NOMO-1 (cell line): ENCODE measurements around the gene ERN1.
"Not testable (repeated sequence)": the region's sequence is repeated elsewhere in the genome, so short reads cannot be mapped to it uniquely, and the experiment has no call there.

ENCODE experiments used
- DNase-seq, 2 experiments: peaks; one replicate each; lab custom pipeline; 2025; ENCODE audit not compliant: unreplicated experiment in 2 of 2; lab: John Stamatoyannopoulos, UW

Gene ERN1

DNA sequence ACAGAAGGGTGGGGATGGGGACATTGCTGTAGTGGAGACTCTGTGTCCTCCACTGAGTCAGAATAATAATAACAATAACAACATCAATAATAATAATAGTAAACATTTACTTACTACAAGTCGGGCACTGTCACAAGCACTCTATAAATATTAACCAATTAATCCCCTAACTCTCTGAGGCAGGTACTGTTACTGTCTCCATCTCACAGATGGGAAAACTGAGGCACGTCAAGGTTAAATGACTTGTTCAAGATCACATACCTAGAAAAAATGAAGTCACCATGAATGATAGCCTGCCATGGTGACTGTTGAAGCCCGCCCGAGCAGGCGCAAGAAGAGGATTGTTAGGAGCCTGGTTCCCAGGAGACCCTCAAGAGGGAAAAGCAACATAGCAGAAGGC lies 121.6 kb downstream of the ERN1 start:
- DNase-seq = no peak

DNA sequence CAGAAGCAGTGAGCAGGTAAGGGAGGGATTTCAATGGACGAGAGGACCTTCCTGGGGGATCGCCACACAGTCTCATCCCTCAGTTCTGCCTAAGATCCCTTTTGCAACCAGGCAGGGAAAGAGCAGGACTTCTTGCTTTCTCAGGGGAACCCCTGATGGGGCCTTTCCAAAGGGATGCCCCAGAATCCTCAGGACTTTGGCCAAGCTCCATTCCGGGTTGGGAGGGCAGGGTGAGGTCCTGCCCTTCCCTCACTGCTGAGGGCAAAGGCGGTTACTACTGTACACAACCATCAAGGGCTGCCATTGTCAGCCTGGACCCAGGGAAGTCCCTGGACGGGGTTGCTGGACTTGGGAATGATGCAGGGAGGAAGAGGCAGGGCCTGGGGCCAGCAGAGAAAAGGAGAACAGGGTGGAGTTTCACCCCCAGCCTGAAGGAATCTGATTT lies 122.1 kb downstream of the ERN1 start:
- no peak for DNase-seq

DNA sequence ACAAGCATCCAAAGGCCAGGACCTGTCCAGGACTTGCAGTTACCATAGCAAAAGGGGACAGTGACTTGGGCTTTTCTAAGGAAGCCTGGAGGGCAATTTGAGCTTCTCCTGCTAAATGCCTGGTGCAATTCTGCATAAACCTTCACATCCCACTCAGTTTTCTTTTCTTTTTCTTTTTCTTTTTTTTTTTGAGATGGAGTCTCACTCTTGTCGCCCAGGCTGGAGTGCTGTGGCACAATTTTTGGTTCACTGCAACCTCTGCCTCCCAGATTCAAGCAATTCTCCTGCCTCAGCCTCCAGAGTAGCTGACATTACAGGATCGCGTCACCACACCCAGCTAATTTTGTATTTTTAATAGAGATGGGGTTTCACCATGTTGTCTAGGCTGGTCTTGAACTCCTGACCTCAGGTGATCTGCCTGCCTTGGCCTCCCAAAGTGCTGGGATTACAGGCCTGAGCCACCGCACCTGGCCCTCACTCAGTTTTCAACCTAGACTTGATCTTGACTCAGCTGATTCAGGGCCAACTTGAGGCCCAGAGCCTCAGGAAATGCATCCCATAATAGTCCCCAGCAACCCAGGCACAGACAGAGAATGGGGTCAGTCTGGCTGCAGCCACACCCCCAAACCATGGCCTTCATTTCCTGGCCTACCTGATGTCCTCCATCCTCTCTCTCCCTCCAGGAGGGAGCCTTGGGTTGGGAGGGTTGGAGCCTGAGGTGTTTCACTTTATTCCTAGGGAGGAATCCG lies 122.7 kb downstream of the ERN1 start:
- not testable (repeated sequence) for DNase-seq

DNA sequence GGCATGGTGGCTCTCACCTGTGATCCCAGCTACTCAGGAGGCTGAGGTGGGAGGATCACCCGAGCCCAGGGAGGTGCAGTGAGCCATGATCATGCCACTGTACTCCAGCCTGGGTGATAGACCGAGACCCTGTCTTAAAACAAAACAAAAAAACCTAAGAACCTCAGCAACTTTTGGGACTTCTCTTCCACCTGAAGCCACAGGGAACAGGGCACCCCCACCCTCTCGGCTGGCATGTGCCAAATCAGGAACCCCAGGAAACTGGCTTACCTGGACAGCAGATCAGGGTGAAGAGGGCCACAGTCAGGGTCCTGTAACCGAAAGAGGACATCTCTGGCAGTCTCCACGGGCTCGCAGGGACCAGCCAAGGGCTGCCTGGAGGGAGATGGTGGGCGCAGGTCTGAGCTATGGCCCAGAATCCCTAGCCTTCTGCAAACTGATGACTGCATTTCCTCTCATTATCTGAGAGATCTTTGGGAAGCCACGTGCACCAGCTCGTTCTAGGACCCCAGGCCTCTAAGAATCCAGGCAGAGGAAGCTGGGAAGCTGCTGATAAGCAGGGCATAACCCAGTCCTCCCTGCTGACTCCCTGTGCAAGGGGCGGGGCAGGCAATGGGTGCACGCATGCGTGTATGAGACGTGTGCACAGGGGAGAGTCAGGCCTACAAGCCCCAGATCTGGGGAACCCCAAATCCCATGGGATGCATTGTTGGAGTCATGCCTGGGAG lies 123.4 kb downstream of the ERN1 start:
- DNase-seq = no peak

DNA sequence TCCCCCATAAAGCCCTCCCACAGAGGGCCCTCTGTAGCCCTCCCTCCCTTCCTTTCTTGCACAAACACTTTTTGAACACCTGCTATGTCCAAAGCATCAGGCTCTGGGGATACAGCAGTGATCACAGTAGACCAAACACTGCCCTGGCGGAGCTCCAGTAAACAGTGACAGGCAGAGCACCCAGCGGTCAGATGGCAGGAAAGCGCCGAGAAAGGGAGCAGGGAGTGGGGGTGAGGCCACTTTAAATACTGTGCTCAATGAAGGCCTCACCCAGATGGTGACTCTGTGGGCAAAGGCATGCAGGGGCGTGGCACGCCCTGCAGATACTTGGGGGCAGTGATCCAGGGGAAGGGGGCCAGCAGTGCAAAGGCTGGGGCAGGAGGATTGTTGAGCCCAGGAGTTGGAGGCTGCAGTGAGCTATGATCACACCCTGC lies 124.2 kb downstream of the ERN1 start:
- no peak for DNase-seq

DNA sequence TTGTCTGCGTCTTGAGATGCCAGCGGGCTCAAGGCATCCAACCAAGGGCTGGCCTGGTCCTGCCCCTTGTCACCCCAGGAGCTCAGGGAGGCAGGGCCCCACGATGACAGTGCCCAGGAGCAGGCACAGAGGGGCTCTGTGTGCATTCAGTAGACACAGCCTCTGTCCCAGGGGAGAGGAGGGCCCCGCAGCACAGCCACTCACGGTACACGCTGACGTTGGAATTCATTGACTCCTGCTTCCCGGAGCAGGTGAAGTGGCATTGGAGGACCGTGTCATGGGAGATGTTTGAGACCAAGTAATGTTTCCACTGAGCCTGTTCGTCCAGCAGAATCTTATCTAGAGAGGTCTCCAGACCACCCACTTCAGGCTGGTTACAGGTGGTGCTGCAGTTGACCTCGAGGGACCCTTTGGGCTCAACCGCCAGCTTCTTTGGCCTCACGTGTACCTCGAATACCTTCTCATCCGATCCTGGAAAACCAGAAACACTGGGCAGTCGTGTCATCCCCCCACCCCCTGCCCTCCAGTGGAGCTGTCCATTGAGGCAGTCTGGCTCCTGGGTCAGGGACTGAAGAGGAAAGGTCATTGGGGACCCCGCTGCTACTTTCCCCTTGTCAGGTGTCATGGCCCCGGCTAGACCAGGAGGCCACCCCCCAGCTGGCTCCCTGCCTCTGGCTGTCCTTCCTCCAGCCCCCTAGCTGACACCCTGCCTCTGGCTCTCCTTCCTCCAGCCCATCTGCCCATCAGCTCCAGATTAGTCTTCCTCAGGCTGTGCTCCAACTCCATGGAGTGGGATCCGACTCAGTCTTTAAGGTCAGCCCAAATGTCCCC lies 124.8 kb downstream of the ERN1 start:
- no peak for DNase-seq

DNA sequence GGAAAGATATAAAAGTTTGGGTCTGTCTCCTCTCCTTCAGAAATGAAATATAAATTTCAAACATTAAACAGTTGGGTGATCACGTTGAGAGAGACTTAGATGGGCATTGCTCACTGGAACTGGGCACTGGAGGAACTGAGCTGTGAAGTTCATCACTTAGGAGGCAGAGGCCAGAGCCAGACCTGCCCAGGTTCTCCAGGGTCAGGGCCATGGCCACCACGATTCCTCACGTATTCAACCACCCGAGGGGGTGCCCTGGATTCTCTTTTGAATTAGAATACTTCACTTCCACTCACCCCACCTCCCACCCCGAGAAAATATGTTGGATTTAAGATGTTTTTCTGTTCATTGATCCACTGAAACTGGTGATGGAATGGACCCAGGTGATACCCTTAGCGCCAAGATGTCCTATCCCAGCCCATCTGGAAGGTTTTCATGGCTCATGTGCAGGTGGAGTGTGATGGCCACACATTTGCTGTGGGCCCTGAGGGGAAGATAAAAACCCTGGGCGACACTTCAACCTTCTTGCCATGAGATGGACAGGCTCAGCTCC lies 125.7 kb downstream of the ERN1 start:
- no peak for DNase-seq

DNA sequence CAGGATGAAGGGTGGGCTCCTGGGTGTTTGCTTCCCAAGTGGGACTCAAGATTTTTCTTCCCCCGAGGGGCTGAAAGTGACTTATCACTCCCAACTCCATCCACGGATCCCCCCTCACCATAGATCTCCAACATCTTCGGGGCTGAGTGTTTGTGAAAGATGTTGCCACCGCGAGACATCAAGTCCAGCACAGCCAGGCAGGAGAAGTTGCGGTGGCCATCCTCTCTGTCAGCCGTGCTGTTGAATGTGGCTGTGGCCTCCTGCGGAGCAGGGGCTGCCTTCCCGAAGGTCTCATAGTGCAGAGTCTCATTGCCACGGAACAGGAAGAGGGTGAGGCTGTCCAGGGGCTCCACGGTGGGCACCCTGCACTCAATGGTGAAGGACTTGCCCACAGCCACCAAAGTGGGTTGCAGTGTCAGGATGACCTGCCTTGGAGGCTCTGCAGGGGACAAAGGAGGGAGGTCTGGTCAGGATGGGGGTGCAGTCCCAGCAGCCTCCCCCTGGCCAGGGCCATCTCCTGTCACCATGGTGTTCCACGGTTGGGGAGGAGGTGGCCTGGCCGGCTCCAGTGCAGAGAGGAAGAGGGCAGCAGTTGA lies 126.3 kb downstream of the ERN1 start:
- DNase-seq = no peak

DNA sequence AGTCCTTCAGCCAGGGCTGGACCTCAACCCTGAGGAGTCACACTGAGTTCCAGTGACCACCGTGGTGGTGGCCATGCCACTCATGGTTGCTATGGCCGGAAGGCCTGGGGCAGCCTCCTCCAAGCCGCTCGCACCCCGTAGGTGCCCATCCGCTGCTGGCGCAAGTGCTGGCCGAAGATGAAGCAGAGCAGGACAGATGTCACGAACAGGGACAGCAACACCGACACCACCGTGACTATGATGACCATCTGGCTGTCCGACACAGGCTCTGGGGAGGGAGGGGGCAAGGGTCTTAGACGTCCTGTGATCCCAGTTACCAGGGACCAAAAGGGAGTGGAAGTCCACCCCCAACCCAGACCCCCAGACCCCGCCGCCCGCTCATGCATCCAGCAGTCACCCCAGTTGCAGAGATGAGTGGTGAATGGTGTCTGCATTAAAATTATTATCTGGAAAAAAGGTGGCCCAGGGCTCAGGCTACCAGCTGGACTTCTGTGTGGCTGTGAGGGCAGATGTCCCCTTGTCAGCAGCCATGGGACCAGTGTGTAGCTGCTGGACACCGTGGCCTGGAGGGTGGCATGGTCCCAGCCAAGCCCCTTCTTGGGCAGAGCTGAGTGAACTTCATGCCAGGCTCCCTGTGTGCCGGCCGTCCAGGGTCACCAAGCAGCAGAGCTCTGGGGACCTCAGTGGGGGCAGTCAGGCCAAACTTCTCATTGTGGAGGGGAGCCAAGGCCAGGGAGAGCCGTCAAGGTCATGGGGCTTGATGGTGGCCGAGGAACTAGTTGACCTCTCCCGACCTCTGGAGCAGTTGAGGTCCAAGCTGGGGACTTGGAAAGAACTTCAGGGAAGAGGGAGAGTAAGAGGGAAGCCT lies 127.1 kb downstream of the ERN1 start:
- no peak for DNase-seq

DNA sequence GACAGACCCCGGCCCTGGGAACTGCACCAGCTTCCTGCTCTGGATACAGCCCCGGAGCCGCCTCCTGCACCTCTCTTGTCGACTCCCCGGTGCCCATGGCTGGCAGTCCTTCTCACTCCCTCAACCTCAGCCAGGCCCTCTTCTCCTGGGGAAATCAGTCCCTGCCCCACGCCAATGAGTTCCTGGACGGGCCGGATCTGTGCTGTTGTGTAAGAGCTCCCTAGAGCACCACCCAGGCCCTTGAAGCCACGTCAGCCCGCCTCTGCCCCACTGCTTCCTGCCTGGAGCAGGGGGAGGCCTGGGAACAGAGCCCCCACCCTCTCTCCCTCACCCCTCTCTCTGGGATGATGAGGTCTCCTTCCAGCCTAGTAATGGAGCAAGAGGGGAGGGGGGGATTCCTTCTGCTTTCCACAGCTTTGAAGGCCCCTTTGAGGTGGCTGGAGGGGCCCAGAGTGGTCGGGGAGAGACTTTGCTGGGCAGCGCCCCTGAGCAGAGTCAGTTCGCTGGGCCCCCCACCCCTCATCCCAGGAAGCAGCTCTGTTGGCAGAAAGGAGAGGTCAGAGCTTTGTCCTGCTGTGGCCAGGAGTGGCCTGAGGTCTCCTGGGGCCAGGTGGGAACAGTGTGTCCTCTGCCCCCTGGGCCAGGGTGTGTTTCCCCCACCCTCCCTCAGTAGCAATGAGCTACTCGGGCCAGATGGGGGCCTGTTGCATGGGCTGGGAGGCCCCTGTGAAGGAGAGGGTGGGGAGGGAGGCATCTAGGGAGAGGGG lies 128.0 kb downstream of the ERN1 start:
- no peak for DNase-seq

DNA sequence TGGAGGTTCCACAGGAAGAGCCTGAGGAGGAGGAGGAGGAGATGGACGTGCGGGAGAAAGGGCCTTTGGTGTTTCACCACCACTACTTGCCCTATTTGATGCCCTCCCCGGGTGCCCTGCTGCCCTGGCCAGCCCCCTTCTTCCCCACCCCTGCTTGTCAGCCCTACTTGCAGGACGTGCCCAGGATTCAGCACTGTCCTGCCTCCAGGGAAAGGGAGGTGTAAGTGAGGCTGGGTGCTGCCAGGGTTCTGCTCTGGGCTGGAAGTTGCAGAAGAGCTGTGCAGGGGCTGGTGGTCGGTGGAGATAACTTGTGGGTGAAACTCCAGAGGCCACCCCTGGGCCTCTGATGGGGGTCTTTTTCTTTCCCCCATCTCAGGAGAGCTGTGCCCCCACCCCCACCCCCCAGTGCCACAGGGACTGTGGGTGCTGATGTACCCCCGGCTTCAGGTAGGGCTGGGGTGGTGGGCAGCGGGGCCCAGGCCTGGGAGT lies 128.8 kb downstream of the ERN1 start:
- DNase-seq = no peak

DNA sequence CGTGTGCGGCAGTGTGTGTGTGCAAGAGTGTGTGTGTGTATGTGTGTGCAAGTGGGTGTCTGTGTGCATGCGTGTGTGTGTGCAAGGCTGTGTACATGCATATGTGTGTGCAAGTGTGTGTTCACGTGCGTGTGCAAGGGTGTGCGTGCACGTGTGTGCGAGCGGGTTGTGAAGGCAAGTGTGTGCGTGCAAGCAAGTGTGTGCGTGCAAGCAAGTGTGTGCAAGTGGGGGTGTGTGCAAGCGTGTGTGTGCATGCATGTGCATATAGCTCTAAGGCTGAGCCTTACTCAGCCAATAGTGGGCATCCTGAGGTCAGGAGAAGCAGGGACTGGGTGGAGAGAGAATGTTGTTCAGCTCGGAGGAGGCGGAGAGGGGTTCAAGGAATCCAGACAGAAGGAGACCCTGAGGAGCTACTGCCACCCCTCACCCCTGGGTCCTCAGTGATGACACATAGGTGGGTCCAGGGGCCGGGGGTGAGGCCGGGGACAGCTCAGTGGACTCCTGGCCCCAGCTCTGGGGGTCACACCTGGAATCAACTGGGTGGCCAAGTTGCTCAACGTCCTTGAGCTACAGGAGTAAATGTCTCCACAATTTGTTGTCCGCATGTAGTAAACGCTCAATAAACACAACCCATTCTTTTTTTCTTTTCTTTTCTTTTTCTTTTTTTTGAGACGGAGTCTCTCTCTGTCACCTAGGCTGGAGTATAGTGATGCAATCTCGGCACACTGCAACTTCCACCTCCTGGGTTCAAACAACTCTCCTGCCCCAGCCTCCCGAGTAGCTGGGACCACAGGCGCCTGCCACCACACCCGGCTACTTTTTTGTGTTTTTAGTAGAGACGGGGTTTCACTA lies 130.0 kb downstream of the ERN1 start:
- no peak for DNase-seq

DNA sequence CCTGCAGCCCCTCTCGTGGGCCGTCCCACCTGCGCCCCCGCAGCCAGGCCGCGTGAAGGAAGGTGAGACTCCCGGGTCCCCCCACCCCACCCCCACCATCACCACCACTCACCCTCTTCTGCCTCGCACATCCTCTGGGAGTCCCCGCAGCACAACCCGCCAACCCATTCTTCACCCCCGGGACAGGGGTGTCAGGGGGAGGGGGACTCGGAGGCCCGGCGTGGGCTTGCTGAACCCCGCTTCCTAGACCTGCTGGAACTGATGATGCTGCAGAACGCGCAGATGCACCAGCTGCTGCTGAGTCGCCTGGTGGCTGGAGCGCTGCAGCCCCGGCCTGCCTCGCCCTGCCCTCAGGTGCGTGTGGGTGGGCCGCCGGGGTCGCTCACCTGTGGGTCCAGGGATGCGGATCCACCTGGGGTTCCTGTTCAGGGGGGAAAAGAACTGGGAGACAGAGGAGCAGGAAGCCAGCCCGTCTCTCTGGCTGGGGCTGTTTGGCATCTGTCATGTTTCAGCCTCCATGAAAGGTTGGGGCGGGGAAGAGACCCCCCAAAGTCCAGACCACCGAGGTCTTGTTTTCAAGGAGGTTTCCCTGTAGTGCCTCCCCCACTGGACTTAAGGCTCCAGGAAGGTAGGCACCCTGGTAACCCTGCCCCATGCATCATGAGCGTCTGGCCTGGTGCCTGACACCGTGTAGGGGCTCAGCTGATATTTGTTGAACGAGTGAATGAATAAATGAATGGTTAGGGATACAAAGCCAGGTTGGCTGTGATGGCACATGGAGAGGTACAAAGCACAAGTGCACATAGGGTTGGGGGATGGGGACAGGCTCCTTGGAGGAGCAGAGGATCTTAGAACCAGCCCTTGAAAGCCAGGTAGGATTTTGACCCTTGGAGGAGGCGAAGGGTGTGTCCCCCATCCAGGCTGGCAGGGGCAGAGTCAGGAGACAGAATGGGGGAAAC lies 130.9 kb downstream of the ERN1 start:
- no peak for DNase-seq

DNA sequence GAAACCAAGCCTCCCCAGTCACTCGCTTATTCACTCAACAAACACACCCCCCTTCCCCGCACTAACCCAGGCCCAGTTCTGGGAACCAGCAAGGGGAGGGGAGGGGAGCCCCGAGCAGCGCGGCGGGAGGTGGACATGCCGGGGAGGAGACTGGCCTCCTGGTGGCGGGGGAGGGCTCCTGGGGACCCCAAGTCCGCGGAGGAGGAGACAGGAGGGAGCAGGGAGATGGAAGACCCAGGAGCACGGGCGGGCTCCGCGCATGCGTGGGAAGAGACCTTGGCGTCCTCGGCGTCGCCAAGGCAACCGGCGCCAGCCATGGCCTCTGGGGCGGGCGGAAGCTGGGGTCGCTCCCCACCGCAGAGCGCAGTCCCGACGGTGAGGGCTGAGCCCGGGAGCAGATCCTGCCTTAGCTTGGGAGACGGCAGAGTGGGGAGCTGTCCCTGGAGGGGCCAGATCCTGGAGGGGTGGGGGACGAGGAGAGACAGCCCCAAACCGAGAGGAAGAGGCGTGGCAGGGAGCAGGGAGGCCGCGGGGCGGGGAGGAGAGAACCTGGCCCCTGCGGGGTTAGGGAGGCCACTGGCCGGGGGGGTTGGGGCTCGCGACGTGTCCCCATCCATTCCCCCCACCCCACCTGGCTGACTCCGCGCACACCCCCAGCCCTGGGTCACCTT lies 131.8 kb downstream of the ERN1 start, which contains the start of gene PRR29:
Gene PRR29, plus strand, starts transcription at position 302 of the 671 bp plus-strand sequence. Its CDS starts 14 bp downstream, at position 316.
- peak; percentile 31 to 45 for DNase-seq

DNA sequence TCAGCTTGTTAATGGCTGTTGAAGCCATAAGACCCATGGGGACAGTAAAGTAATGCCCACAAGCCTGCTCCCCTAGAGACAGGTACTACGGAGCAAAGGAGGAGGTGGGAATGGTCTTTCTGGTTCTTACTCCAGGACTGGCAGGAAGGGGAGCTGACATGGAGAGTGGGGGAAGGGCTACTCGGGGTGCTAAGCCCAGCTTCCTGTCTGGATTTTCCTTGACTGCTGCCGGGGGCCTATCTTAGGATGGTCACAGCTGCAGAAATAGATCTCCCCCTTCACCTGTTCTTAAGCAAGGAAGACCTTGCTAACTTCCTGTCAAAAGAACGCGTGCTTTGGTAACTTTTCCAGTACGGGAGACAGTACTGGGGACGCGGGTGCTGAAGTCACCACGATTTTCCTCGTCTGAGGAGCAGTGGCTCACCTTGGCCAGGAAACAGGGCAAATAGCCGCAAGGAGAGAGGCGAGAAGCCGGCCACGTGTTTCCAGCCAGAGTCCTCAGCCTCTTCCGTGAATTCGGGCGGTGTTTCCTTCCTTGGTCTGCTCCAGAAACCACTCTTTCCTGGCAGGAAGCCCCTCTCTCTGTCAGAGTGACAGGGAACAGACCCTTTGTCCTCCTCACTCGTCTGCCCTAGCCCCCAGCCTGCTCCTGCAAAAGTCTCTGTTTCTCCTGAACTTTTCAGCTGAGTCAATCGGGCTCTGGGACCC lies 132.4 kb downstream of the ERN1 start:
- DNase-seq = no peak
